Measurements from ENCODE around the gene PLEKHG4. TPM values are rescaled to one million over a fixed set of nuclear protein-coding genes. Genes with fewer than 3 reads are reported as not detected.
A peak's percentile ranks its signal among the peaks of the same experiment; 100 is the strongest.

PLEKHG4 gene
- total RNA-seq, 1 donor from 2014 or later = 7.8 TPM

DNA sequence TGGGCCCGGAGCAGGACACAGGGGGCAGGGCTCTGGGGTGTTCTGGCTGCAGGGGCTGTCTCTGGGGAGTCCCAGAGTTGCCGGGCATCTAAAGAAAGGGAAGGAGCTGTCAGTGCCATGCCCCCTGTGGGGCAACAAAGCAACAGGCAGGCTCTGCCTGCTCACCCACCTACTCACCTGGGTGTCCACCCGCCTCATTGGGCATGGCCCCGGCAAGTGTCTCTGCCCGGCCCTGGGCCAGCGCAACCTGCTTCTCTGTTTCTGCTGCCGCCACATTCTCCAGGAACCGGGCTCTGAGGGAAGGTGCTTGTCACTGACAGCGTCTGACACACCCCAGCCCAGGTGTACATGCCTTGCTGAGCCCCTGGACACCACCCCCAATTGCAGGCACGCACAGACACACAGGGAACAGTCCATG lies 45.1 kb upstream of the PLEKHG4 start:
- Mint-ChIP-seq H3K4me1 (no peaks in the 10 kb centered on the region), H3K27ac (no peak overlapping the region), H3K4me3 (no peak overlapping the region), H3K36me3 (ENCODE audit: low read depth) (peaks cover 68% of the 10 kb centered on the region), H3K27me3 (no peaks in the 10 kb centered on the region), H3K9me3 (no peaks in the 10 kb centered on the region)
- TF ChIP-seq, protein P1, sequence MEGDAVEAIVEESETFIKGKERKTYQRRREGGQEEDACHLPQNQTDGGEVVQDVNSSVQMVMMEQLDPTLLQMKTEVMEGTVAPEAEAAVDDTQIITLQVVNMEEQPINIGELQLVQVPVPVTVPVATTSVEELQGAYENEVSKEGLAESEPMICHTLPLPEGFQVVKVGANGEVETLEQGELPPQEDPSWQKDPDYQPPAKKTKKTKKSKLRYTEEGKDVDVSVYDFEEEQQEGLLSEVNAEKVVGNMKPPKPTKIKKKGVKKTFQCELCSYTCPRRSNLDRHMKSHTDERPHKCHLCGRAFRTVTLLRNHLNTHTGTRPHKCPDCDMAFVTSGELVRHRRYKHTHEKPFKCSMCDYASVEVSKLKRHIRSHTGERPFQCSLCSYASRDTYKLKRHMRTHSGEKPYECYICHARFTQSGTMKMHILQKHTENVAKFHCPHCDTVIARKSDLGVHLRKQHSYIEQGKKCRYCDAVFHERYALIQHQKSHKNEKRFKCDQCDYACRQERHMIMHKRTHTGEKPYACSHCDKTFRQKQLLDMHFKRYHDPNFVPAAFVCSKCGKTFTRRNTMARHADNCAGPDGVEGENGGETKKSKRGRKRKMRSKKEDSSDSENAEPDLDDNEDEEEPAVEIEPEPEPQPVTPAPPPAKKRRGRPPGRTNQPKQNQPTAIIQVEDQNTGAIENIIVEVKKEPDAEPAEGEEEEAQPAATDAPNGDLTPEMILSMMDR (IDR thresholded peaks at IDR 0.05) = no peak
- no peak for DNase-seq
- ChIA-PET POLR2A (interaction anchor here (1.4 kb wide), 1 partner anchor 11 kb away, joined by 3 read pairs; no protein-coding TSS in a partner anchor), CTCF (no interaction called here)
- intact Hi-C loops (cut with micrococcal nuclease) = no loop called here
- no peak for ATAC-seq (ENCODE audit: low read depth)

DNA sequence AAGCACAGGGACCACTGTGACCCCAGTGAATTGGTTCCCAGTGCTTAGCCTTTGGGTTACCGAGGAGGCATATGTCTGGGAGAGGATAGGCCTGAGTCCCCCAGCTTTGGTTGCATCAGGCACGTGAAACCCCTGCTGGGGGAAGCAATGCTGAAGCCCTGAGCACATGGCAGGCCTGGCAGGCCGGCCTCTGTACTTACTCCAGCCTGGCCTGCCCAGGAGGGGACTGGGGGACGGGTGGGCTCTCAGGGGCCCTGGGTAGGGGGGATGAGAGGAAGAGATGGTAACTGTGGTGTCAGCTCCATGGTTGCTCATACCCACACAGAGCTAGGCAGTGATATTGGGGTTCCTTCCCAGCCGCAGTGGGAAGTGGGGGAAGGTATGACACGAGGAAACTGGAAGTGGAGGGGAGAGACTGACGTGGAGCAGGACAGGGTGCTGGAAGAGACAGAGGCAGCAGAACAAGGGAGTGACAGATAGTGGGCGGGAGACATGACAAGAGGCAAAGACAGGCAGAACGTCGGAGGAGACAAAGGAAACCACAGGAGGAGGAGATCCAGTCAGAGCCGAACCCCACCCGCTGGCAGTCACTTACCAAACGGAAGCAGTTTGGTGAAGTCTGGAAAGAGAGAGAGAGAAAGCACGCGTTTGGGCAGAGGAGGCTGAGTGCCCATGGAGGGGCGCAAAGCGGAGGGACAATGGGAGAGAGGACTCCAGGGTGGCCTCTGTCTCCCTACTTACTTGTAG lies 43.3 kb upstream of the PLEKHG4 start:
- Mint-ChIP-seq H3K9me3 (no peaks in the 10 kb centered on the region), H3K4me3 (no peak overlapping the region), H3K36me3 (ENCODE audit: low read depth) (peaks cover 50% of the 10 kb centered on the region), H3K27ac (no peak overlapping the region), H3K4me1 (no peaks in the 10 kb centered on the region), H3K27me3 (no peaks in the 10 kb centered on the region)
- no peak for ATAC-seq (ENCODE audit: low read depth)
- intact Hi-C loops (cut with micrococcal nuclease) = no loop called here
- POLR2A ChIA-PET = interaction anchor here (0.7 to 4.3 kb wide), 3 partner anchors 8 to 9 kb away, joined by 3 to 25 read pairs (median 5); partner anchors contain the start of gene TMEM208
- TF ChIP-seq, protein P1 (IDR thresholded peaks at IDR 0.05) = no peak
- CTCF ChIA-PET = no interaction called here
- no peak for DNase-seq

DNA sequence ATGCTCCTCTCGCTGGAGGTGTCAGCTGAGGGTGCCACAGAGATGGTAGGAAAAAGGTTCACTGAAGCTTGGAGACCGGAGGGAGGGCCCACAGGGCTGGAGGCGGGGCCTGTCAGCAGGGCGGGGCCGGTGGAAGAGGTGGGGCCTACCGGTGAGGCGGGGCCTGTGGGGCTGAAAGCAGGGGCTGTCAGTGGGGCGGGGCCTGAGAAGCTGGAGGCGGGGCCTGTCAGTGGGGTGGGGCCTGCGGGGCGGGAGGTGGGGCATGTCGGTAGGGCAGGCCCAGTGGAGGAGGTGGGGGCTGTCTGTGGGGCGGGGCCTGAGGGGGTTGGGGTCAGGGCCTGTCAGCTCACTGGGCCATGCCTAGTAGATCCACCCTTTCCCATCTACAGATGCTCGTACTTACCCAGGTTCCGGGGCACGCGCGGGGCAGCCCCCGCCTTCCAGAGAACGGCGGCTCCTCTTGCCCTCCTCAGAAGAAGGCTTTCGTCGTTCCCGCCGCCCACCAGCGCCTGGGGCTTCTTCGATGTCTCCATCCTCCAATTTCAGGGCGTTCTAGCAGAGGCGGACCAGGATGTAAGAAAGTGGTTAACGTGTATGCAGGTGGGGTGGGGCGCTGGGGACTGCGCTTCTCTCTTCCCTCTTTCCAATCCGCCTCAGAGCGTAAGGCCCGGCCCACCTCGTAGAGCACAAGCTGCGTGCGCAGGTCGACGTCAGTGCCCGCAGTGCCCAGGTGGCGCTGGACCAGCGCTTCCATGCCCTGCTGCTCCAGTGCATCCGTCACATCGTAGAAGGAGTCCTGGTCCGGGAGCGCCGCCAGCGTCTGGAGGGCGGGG lies 42.6 kb upstream of the PLEKHG4 start:
- Mint-ChIP-seq H3K4me3 (no peak overlapping the region), H3K27me3 (no peaks in the 10 kb centered on the region), H3K27ac (no peak overlapping the region), H3K9me3 (no peaks in the 10 kb centered on the region), H3K36me3 (ENCODE audit: low read depth) (peaks cover 44% of the 10 kb centered on the region), H3K4me1 (no peaks in the 10 kb centered on the region)
- ChIA-PET CTCF (no interaction called here), POLR2A (interaction anchor here (0.6 to 4.3 kb wide), 2 partner anchors 9 to 195 kb away, joined by 8 to 25 read pairs; partner anchors contain the start of gene TMEM208)
- peak; percentile 34 for DNase-seq
- ATAC-seq (ENCODE audit: low read depth) = peak; percentile 85
- intact Hi-C loops (cut with micrococcal nuclease) = no loop called here
- TF ChIP-seq, protein P1 (IDR thresholded peaks at IDR 0.05) = no peak

DNA sequence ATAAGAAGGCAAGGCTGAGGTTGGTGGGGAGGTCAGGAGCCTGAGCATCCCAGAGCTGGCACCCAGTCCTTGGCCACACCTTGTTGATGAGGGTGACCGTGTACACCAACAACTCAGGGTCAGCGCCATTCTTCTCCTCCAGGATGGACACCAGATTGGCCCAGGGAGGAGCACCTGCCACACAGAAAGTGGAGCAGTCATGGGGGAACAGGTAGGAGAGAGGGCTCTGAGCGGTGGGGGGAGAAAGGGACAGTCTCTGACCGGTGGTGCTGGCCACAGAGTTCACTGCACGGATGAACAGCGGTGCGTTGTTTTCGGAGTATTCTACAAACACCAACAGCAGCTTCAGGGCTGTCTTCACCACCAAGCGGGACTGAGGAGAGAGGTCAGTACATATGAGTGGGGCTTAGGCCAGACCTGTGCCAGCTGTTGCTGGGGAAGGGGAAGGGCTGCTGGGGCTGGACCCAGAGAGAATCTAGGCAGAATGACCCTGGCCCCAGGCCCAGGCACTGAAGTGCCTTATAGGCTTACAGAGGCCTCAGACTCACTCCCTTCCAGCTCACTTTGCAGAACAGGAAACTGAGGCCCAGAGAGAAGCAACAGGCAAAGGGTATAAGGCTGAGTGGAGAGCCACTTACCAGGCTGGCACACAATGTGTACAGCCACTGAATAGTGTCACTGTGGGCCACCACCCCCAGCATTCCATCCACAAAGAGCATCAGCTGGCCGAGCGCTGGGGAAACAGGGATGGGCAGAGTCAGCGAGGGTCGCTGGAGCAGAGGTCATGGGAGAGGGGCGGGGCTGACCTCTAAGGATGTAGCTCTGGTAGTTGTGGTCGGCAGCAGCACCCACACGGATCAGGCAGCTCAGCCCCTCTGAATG lies 41.7 kb upstream of the PLEKHG4 start:
- DNase-seq = no peak
- H3K36me3 Mint-ChIP-seq (ENCODE audit: low read depth) = peaks cover 42% of the 10 kb centered on the region
- CTCF ChIA-PET = no interaction called here

More for the DNA sequence above, 41.7 kb upstream of the PLEKHG4 start:
- intact Hi-C loops (cut with micrococcal nuclease) = no loop called here
- TF ChIP-seq, protein P1 (IDR thresholded peaks at IDR 0.05) = no peak
- no peaks in the 10 kb centered on the region for H3K27me3 Mint-ChIP-seq
- no peak overlapping the region for H3K27ac Mint-ChIP-seq
- no peak overlapping the region for H3K4me3 Mint-ChIP-seq
- no peaks in the 10 kb centered on the region for H3K4me1 Mint-ChIP-seq
- no peaks in the 10 kb centered on the region for H3K9me3 Mint-ChIP-seq
- POLR2A ChIA-PET = interaction anchor here (0.6 to 4.3 kb wide), 2 partner anchors 10 to 194 kb away, joined by 8 to 25 read pairs; partner anchors contain the start of gene TMEM208
- no peak for ATAC-seq (ENCODE audit: low read depth)

Measured in activated B cell treated with CpG ODN at 0.5 μM for 24 hours (primary cell).